C4-2B (cell line): Measurements from ENCODE around the gene PHKA2.
"Not testable (repeated sequence)": the region's sequence is repeated elsewhere in the genome, so short reads cannot be mapped to it uniquely, and the experiment has no call there.

Experiments
- H3K27ac ChIP-seq: fragments of 450-650 bp; 2 replicates; pipeline ENCODE4 v1.5.1; 2017
- ZFX ChIP-seq: fragments of 450-650 bp; IDR thresholded peaks from 2 replicates; pipeline ENCODE4 v1.6.1; 2017
- TF ChIP-seq, protein P1 (sequence below): fragments of 450-650 bp; conservative IDR thresholded peaks from 2 replicates; pipeline ENCODE4 v1.5.1; 2017; ENCODE audit warnings: mild to moderate bottlenecking

The PHKA2 gene

DNA sequence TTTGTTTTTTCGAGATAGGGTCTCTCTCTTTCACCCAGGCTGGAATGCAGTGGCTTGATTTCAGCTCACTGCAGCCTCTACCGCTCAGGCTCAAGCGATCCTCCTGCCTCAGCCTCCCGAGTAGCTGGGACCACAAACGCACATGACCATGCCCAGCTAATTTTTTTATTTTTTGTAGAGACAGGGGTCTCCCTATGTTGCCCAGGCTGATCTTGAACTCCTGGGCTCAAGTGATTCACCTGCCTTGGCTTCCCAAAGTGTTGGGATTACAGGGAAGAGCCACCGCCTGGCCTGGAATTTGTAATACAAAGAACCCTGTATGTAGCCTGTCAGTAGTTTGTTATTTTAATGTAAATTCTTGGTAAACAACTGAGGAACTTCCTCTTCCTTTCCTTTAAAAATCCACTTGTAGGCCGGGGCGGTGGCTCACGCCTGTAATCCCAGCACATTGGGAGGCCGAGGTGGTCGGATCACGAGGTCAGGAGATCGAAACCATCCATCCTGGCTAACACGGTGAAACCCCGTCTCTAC, 119.5 kb downstream of the PHKA2 start:
- TF ChIP-seq, protein P1, sequence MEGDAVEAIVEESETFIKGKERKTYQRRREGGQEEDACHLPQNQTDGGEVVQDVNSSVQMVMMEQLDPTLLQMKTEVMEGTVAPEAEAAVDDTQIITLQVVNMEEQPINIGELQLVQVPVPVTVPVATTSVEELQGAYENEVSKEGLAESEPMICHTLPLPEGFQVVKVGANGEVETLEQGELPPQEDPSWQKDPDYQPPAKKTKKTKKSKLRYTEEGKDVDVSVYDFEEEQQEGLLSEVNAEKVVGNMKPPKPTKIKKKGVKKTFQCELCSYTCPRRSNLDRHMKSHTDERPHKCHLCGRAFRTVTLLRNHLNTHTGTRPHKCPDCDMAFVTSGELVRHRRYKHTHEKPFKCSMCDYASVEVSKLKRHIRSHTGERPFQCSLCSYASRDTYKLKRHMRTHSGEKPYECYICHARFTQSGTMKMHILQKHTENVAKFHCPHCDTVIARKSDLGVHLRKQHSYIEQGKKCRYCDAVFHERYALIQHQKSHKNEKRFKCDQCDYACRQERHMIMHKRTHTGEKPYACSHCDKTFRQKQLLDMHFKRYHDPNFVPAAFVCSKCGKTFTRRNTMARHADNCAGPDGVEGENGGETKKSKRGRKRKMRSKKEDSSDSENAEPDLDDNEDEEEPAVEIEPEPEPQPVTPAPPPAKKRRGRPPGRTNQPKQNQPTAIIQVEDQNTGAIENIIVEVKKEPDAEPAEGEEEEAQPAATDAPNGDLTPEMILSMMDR, result no peak
- TF ChIP-seq ZFX, result no peak
- no peak overlapping the region for H3K27ac ChIP-seq

DNA sequence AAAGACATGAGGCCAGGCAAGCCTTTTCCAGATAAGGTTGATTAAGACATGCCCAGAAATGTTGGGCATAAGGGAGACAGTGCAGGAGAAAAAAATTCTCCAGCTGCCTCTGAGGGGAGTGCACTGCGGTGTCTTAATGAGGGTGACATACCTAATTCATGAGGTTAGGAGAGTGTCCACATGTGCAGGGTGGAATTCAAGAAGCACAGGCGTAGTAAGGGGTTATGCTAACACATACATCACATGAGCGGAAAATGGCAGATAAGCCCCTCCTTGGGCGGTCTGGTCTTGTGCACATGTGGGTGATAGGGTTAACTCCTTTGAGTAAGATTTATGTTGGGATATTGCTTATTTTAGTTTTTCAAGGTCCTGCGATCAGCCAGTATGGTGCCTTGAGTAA, 122.4 kb downstream of the PHKA2 start:
- no peak overlapping the region for H3K27ac ChIP-seq
- TF ChIP-seq ZFX, result no peak
- TF ChIP-seq, protein P1, result no peak

DNA sequence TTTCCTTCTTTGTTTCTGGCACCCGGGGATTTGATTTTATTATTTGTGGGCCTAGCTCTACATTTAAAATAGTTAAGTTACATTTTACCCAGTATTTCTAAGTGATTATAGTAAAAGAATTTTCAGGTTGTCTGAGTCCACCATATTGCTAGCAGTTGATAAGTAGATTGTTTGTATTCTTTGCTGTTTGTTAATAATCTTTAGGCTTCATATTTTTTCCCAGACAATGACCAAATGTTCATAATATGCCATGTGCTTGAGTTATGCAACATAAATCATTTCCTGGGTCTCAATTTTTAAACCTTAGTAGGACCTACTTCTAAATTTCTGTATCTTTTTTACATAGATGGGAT, 127.3 kb downstream of the PHKA2 start:
- no peak overlapping the region for H3K27ac ChIP-seq
- TF ChIP-seq, protein P1, result no peak
- TF ChIP-seq ZFX, result no peak

DNA sequence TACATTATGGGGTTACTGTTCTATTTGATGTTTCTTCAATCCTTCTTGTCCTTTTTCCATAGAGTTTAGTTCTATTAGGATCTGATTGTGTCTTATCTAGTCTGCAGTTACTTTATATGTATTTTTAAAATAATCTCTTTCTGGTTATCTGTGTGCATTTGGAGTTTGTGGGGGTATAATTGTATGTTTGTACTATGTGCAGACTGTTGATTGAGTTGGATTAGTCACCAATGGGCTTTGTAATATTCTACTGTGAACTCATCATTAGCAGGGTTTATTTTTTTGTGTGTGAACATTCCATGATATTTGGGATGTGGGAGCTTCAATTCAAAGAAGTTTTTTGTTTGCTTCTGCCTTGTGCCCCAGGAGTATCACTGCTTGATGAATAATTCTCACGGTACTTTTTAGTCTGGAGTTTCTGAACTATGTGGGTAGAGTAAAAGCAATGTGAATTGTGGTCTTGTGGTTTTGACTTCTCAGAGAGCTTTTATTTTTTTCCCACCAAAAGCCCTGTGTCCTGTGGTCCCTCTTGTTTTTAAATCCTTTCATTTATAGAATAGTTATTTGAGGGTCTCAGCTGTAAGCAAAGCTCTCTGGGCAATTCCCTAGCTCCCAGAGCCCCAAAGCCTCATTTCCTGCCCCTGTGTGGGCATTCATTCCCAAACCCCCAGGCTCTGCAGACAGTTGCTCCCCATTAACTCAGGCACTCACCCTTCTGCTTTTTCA, 127.8 kb downstream of the PHKA2 start:
- TF ChIP-seq, protein P1, result no peak
- TF ChIP-seq ZFX, result no peak
- H3K27ac ChIP-seq, result no peak overlapping the region

DNA sequence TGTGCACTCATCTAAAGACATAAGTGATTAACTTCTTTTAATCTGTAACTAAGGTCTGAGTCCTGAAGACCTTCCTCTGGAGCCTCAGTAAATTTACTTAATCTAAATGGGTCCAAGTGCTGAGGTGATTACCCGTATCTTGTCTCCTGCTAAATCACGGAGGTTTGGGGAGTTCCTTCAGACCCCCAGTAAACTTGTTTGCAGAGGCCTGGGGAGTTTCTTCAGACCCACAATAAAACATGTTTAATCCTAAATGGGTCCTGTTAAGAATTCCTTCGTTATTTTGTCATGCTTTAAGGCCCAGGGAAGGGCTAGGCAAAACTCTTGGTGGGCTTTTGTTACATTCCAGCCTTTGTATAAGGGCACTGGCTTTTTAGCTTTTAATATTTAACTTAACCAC, 136.0 kb downstream of the PHKA2 start:
- not testable (repeated sequence) for H3K27ac ChIP-seq
